ENCODE results near the gene VMP1. TPM values are rescaled to one million over a fixed set of nuclear protein-coding genes. Genes with fewer than 3 reads are reported as not detected.
"Not testable (repeated sequence)": the region's sequence is repeated elsewhere in the genome, so short reads cannot be mapped to it uniquely, and the experiment has no call there.

VMP1 gene
- total RNA-seq, 3 donors from 2014 or later: 128 to 138 (median 134) TPM

DNA sequence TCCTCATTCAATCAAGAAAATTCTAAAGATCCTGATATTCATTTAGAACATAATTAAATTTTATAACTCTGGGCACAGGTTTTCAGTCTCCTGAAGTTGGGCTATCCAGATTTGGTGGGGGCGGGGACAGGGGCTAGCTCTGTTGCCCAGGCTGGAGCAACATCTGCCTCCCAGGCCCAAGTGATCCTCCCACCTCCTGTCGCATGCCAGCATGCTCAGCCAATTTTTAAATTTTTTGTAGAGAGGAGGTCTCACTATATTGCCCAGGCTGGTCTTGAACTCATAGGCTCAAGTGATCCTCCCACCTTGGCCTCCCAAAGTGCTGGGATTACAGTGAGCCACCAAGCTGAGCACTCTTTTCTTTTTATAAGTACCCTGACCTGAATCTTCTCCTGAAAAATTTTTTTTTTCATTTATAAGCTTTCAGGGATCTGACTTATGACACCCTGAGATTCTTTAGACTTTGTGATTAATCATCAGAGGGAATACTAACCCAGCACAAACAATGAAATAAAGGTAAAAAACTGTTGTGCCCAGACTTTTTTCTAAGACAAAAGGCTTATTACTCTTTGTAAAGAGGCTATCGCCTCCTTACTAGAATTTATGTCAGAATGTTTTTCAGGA is 122.7 kb downstream of the VMP1 start:
- Mint-ChIP-seq H3K36me3 (ENCODE audit: insufficient read depth) (peaks cover 17% of the 10 kb centered on the region), H3K4me3 (peak overlapping the region; percentile 80), H3K9me3 (no peaks in the 10 kb centered on the region), H3K27me3 (ENCODE audit: low read depth) (no peaks in the 10 kb centered on the region), H3K4me1 (ENCODE audit: low read depth) (peaks cover 76% of the 10 kb centered on the region)
- no peak for ATAC-seq
- DNase-seq: no peak

DNA sequence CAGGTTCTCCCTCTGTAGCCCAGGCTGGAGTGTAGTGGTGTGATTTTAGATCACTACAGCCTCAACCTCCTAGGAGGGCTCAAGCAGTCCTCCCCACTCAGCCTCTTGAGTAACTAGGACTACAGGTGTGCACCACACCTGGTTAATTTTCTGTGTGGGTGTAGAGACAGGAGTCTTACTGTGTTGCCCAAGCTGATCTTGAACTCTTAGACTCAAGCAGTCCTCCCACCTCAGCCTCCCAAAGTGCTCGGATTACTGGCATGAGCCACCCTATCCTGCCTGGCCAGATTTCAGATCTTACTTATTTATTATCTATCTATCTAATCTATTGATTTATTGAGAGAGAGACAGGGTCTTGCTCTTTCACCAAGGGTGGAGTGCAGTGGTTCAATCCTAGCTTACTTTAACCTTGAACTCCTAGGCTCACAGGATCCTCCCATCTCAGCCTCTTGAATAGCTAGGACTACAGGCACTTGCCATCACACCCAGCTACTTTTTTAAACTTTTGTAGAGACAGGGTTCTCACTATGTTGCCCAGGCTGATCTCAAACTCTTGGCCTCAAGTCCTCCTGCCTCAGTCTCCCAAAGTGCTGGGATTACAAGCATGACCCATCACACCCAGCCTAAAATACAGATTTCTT is 123.5 kb downstream of the VMP1 start:
- ATAC-seq (no peak), DNase-seq (no peak)
- H3K4me1 Mint-ChIP-seq (ENCODE audit: low read depth): peaks cover 71% of the 10 kb centered on the region
- H3K27me3 Mint-ChIP-seq (ENCODE audit: low read depth): no peaks in the 10 kb centered on the region
- no peaks in the 10 kb centered on the region for H3K9me3 Mint-ChIP-seq
- peaks cover 17% of the 10 kb centered on the region for H3K36me3 Mint-ChIP-seq (ENCODE audit: insufficient read depth)
- H3K4me3 Mint-ChIP-seq: peak overlapping the region; percentile 45

DNA sequence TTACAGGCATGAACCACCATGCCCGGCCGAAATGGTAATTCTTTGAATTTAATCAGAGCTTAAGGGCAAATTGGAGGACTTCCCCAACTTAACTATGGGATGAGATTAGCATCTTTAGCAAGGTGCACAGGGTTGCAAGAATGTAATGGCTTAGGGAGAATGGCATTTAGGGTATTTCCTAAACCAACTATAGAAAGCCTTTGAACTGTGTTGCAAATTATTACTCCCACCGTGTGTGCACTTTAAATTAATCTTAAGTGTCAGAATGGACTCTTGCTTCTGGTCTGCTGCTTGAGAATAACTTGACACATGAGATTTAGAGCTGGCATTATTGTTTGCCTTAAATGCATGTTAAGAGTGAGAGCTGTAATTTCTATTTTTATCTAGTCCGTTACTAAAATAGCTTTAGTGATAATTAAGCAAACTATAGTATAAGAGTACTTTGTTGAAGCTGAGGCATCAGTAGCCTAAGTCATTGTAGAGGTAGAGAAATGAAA is 125.5 kb downstream of the VMP1 start:
- ATAC-seq: no peak
- Mint-ChIP-seq H3K36me3 (ENCODE audit: insufficient read depth) (peaks cover 8% of the 10 kb centered on the region), H3K9me3 (no peaks in the 10 kb centered on the region), H3K4me1 (ENCODE audit: low read depth) (peaks cover 62% of the 10 kb centered on the region), H3K4me3 (no peak overlapping the region), H3K27me3 (ENCODE audit: low read depth) (no peaks in the 10 kb centered on the region)
- DNase-seq: no peak

DNA sequence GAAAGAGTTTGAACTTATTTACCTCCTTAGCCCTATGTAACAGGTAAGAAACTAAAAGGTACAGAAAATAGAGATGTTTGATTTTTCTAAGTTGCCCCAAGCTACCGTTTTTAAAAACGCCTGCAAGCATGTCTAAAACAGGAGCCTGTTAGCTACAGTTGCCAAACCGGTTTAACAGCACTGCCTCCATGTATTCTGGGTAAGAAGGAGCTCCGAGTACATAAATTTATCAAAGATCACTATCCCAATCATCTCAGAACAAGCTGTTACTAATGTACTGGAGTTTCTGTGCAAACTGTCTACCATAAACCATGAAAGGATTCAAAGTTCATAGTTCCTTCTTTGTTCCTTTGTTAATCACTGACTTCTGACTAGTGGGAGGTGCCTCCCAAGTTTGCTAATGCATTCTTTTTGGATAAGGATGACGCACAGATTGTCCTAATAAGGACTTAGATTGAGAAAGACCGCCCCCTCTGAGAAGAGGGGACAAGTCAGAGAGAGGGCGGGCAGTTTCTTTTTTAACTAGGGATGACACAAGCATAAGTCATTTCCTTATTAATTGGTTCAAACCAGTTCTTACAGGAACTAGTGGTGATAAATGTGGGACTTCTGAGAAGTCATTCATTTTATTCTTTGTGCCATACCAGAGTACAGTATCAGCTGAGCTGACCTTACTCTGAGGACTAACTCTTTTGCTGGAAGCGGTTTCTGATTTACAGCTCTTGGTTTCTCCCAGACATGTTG is 130.0 kb downstream of the VMP1 start:
- H3K27me3 Mint-ChIP-seq (ENCODE audit: low read depth): no peaks in the 10 kb centered on the region
- H3K4me1 Mint-ChIP-seq (ENCODE audit: low read depth): peaks cover 25% of the 10 kb centered on the region
- peak; percentile 84 to 88 for ATAC-seq

DNA sequence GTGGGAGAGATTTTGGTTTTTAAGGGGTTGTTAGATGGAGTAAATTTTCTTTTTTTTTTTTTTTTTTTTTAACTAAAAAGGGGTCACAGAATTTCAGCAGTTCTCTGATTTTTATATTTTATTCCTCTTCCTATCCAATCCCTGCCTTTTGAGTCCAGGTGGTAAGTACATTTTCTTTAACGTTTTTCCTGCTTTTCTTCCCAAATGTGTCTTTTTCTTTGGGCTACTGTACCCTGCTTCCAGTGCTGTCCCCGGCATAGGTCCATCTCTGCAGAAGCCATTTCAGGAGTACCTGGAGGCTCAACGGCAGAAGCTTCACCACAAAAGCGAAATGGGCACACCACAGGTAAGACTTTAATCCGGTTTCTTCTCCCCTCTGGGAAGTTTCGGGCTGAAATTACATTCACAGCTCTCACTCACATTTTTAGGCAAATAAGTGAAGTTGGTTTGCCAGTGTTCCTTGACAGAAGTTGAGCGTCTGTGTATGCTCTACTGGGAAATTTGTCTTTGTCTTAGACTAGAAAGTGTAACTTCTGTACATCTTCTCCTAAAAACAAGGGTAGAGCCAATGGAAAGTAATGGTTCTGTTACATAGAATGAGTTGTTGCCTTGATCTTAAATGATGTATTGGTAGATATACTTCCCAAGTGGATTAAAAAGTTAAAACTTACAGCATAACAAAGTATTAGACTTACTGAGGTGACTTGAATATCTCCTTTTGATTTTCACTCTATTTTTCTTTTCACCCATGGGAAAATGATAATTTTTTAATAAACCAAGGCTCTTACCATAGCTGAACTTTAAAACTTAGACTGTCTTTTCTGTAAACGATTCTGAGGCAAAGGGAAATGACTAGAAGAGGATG is 130.8 kb downstream of the VMP1 start:
- no peaks in the 10 kb centered on the region for H3K9me3 Mint-ChIP-seq
- H3K27me3 Mint-ChIP-seq (ENCODE audit: low read depth): no peaks in the 10 kb centered on the region
- H3K4me3 Mint-ChIP-seq: peak overlapping the region; percentile 100
- H3K36me3 Mint-ChIP-seq (ENCODE audit: insufficient read depth): peaks cover 52% of the 10 kb centered on the region
- DNase-seq (peak; percentile 37), ATAC-seq (no peak)
- H3K4me1 Mint-ChIP-seq (ENCODE audit: low read depth): peaks cover 23% of the 10 kb centered on the region

More for the DNA sequence above, 130.0 kb downstream of the VMP1 start:
- H3K36me3 Mint-ChIP-seq (ENCODE audit: insufficient read depth): peaks cover 49% of the 10 kb centered on the region
- DNase-seq: peak; percentile 59
- peak overlapping the region; percentile 100 for H3K4me3 Mint-ChIP-seq
- H3K9me3 Mint-ChIP-seq: no peaks in the 10 kb centered on the region

DNA sequence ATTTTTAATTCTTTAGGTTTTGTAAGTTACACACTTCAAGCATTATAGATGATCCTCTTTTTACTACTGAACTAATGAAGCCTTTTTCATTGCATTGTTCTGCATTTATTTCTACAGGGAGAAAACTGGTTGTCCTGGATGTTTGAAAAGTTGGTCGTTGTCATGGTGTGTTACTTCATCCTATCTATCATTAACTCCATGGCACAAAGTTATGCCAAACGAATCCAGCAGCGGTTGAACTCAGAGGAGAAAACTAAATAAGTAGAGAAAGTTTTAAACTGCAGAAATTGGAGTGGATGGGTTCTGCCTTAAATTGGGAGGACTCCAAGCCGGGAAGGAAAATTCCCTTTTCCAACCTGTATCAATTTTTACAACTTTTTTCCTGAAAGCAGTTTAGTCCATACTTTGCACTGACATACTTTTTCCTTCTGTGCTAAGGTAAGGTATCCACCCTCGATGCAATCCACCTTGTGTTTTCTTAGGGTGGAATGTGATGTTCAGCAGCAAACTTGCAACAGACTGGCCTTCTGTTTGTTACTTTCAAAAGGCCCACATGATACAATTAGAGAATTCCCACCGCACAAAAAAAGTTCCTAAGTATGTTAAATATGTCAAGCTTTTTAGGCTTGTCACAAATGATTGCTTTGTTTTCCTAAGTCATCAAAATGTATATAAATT is 132.3 kb downstream of the VMP1 start:
- Mint-ChIP-seq H3K36me3 (ENCODE audit: insufficient read depth) (peaks cover 50% of the 10 kb centered on the region), H3K4me1 (ENCODE audit: low read depth) (peaks cover 22% of the 10 kb centered on the region), H3K4me3 (peak overlapping the region; percentile 100), H3K27me3 (ENCODE audit: low read depth) (no peaks in the 10 kb centered on the region), H3K9me3 (no peaks in the 10 kb centered on the region)
- DNase-seq (peak; percentile 10), ATAC-seq (no peak)

DNA sequence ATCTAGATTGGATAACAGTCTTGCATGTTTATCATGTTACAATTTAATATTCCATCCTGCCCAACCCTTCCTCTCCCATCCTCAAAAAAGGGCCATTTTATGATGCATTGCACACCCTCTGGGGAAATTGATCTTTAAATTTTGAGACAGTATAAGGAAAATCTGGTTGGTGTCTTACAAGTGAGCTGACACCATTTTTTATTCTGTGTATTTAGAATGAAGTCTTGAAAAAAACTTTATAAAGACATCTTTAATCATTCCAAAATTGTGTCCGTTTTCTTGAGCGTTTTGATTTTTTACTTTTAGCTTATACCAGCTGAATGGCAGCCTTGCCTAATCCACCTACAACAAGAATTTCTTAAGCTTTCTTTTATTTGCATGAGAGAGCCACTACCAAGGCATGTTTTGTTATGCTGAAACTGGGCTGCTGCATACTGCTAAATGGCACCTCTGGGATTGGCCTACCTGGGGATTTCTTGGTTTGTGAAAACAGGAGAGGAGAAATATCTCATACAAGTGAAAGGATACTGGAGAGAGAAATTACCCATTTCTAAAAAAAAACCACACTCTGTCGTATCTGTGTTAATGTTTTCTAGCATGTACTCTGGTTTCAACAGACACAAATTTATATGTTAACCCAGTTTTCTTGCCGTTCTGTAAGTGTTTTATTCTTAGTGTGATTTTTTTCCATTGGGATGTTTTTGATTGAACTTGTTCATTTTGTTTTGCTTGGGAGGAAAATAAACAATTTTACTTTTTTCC is 133.1 kb downstream of the VMP1 start:
- ATAC-seq (no peak), DNase-seq (peak; percentile 35)
- Mint-ChIP-seq H3K27me3 (ENCODE audit: low read depth) (no peaks in the 10 kb centered on the region), H3K4me3 (peak overlapping the region; percentile 100), H3K4me1 (ENCODE audit: low read depth) (peaks cover 29% of the 10 kb centered on the region), H3K9me3 (no peaks in the 10 kb centered on the region), H3K36me3 (ENCODE audit: insufficient read depth) (peaks cover 50% of the 10 kb centered on the region)

DNA sequence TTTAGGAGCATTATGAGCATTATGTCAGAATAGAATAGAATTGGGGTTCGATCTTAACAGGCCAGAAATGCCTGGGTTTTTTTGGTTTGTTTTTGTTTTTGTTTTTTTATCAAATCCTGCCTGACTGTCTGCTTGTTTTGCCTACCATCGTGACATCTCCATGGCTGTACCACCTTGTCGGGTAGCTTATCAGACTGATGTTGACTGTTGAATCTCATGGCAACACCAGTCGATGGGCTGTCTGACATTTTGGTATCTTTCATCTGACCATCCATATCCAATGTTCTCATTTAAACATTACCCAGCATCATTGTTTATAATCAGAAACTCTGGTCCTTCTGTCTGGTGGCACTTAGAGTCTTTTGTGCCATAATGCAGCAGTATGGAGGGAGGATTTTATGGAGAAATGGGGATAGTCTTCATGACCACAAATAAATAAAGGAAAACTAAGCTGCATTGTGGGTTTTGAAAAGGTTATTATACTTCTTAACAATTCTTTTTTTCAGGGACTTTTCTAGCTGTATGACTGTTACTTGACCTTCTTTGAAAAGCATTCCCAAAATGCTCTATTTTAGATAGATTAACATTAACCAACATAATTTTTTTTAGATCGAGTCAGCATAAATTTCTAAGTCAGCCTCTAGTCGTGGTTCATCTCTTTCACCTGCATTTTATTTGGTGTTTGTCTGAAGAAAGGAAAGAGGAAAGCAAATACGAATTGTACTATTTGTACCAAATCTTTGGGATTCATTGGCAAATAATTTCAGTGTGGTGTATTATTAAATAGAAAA is 133.8 kb downstream of the VMP1 start:
- not testable (repeated sequence) for H3K9me3 Mint-ChIP-seq; ATAC-seq; H3K27me3 Mint-ChIP-seq (ENCODE audit: low read depth)
- Mint-ChIP-seq H3K36me3 (ENCODE audit: insufficient read depth) (peaks cover 50% of the 10 kb centered on the region), H3K4me3 (peak overlapping the region; percentile 100), H3K4me1 (ENCODE audit: low read depth) (peaks cover 32% of the 10 kb centered on the region)
- peak; percentile 4 for DNase-seq

DNA sequence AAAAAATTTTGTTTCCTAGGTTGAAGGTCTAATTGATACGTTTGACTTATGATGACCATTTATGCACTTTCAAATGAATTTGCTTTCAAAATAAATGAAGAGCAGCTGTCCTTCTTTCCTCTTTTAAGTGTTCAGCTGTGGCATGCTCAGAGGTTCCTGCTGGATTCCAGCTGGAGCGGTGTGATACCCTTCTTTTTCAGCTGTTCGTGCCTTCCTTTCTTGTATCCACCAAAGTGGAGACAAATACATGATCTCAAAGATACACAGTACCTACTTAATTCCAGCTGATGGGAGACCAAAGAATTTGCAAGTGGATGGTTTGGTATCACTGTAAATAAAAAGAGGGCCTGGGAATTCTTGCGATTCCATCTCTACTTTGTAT is 134.4 kb downstream of the VMP1 start:
- Mint-ChIP-seq H3K4me1 (ENCODE audit: low read depth) (peaks cover 34% of the 10 kb centered on the region), H3K36me3 (ENCODE audit: insufficient read depth) (peaks cover 50% of the 10 kb centered on the region), H3K4me3 (peak overlapping the region; percentile 100)
- not testable (repeated sequence) for ATAC-seq; H3K27me3 Mint-ChIP-seq (ENCODE audit: low read depth); H3K9me3 Mint-ChIP-seq
- DNase-seq: peak; percentile 16

DNA sequence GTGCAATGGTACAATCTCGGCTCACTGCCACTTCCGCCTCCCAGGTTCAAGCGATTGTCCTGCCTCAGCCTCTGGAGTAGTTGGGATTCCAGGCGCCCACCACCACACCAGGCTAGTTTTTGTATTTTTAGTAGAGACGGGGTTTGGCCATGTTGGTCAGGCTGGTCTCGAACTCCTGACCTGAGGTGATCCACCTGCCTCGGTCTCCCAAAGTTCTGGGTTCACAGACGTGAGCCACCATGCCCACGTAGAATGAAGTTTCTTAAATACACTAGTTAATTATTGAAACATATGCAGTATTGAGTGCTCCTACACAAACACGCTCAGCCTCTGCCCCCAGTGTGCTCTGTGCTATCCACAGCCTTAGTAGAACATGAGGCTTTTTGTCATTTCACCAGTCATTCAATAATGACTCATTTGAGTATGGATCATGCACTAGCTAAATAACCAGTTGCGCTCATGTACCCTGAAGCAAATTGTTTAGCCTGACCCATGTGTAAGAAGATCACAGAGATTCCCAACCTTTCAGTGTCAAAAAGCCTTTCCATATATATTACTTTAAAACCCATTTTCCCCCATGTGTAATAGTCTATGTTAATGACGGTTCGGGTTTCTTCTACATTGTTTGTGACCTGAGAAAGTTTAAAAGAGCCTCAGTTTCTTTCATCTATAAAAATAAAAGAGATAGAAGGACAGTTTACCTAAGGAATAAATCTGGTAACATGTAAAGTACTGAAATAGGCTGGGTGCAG is 135.6 kb downstream of the VMP1 start:
- Mint-ChIP-seq H3K4me3 (peak overlapping the region; percentile 100), H3K27me3 (ENCODE audit: low read depth) (no peaks in the 10 kb centered on the region), H3K4me1 (ENCODE audit: low read depth) (peaks cover 38% of the 10 kb centered on the region), H3K36me3 (ENCODE audit: insufficient read depth) (peaks cover 49% of the 10 kb centered on the region), H3K9me3 (no peaks in the 10 kb centered on the region)
- DNase-seq (peak; percentile 69), ATAC-seq (peak; percentile 77 to 80)

DNA sequence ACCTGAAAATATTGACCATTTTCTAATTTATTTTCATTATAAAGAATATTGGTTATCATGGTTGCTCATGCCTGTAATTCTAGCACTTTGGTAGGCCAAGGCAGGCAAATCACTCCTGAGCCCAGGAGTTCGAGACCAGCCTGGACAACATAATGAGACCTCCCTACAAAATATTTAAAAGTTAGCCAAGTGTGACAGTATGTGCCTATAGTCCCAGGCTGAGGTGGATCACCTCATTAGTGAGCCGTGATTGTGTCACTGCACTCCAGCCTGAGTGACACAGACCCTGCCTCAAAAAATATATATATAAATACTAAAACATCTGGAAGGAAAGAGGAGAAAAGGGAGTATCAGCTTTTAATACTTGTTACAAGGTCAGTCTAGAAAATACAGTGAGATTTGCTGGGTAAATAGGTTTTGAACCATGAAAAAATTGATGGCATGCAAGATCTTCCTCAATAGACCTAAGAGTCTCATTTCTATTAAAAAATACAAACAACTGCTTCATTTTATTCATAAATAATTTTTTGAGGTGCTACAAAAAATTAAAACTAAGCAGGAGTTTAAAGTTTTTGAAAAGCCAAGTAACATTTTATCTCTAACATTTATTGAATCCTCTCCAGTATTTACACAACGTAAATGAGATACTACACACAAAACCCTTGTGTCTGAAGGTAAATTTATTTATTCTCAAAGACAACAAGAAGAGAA is 137.6 kb downstream of the VMP1 start:
- ATAC-seq (no peak), DNase-seq (no peak)
- Mint-ChIP-seq H3K9me3 (no peaks in the 10 kb centered on the region), H3K36me3 (ENCODE audit: insufficient read depth) (peaks cover 29% of the 10 kb centered on the region), H3K27me3 (ENCODE audit: low read depth) (no peaks in the 10 kb centered on the region), H3K4me1 (ENCODE audit: low read depth) (peaks cover 53% of the 10 kb centered on the region), H3K4me3 (peak overlapping the region; percentile 59)
